ENCODE data around the gene ZC3H12A. TPM values are rescaled to one million over a fixed set of nuclear protein-coding genes. Genes with fewer than 3 reads are reported as not detected.
A peak's percentile ranks its signal among the peaks of the same experiment; 100 is the strongest.

ZC3H12A gene
- total RNA-seq, 1 experiment from 2014 or later, result 9.4 TPM

DNA sequence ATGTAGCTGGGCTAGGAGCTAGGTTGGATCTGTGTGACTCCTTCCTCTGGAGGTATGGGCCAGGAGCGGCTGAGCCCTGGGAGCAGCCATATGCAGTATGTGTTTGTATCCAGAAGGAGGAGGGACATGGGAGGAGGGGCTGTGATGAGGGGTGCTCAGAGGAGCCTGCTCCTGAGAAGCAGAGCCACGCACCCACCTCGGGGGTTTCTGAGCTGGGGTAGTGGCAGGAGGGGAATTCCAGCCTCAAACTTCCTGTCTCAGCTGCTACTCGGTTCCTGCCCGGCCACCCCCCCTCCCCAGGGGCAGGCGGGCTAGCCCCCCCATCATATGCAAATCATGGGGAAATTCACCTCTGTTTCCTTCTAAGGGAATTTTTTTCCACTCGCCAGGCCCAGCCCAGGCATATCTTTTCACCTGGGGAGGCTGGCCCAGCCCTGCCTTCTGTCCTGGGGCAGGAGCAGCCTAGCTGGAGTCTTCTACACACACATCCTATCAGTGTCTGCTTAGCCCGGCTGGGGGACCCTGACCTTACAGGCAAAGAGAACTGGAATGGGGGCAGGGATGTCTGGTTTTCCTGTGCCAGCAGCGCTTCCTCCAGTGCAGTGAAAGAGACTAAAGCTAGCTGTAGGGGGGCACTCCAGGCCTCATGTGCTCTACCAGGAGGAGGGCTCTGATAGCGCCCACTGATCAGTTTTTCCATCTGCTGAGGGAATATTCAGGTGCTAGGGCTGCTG, 3.0 kb downstream of the ZC3H12A start:
- TF ChIP-seq, protein P1, sequence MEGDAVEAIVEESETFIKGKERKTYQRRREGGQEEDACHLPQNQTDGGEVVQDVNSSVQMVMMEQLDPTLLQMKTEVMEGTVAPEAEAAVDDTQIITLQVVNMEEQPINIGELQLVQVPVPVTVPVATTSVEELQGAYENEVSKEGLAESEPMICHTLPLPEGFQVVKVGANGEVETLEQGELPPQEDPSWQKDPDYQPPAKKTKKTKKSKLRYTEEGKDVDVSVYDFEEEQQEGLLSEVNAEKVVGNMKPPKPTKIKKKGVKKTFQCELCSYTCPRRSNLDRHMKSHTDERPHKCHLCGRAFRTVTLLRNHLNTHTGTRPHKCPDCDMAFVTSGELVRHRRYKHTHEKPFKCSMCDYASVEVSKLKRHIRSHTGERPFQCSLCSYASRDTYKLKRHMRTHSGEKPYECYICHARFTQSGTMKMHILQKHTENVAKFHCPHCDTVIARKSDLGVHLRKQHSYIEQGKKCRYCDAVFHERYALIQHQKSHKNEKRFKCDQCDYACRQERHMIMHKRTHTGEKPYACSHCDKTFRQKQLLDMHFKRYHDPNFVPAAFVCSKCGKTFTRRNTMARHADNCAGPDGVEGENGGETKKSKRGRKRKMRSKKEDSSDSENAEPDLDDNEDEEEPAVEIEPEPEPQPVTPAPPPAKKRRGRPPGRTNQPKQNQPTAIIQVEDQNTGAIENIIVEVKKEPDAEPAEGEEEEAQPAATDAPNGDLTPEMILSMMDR (IDR thresholded peaks at IDR 0.05), result no peak
- TF ChIP-seq, protein P2, sequence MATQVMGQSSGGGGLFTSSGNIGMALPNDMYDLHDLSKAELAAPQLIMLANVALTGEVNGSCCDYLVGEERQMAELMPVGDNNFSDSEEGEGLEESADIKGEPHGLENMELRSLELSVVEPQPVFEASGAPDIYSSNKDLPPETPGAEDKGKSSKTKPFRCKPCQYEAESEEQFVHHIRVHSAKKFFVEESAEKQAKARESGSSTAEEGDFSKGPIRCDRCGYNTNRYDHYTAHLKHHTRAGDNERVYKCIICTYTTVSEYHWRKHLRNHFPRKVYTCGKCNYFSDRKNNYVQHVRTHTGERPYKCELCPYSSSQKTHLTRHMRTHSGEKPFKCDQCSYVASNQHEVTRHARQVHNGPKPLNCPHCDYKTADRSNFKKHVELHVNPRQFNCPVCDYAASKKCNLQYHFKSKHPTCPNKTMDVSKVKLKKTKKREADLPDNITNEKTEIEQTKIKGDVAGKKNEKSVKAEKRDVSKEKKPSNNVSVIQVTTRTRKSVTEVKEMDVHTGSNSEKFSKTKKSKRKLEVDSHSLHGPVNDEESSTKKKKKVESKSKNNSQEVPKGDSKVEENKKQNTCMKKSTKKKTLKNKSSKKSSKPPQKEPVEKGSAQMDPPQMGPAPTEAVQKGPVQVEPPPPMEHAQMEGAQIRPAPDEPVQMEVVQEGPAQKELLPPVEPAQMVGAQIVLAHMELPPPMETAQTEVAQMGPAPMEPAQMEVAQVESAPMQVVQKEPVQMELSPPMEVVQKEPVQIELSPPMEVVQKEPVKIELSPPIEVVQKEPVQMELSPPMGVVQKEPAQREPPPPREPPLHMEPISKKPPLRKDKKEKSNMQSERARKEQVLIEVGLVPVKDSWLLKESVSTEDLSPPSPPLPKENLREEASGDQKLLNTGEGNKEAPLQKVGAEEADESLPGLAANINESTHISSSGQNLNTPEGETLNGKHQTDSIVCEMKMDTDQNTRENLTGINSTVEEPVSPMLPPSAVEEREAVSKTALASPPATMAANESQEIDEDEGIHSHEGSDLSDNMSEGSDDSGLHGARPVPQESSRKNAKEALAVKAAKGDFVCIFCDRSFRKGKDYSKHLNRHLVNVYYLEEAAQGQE (IDR thresholded peaks at IDR 0.05; ENCODE audit: insufficient read depth in 1 of 2, low read depth in 2 of 2, low read length in 1 of 2), result no peak
- no peak for TF ChIP-seq SIN3A (IDR thresholded peaks at IDR 0.05; ENCODE audit: borderline replicate concordance, insufficient read depth, low read depth, low read length)
- TF ChIP-seq TCF7L2 (IDR thresholded peaks at IDR 0.05; ENCODE audit: low read depth, low read length), result no peak
- TF ChIP-seq POLR2AphosphoS5 (IDR thresholded peaks at IDR 0.05; ENCODE audit: low read depth, low read length), result no peak
- DNase-seq (ENCODE audit: low read depth, low spot score) (no peak), ATAC-seq (peak; percentile 20; the same call in 1 of the 2 replicates)
- BruUV-seq (replicated peaks), result no TSS peak
- intact Hi-C loops (cut with micrococcal nuclease; ENCODE audit: unreplicated experiment) (no loop called here), in situ Hi-C loops (cut with HindIII; ENCODE audit: low pct_unique_long_range_greater_than_20kb, low sequenced_read_pairs) (no loop called here)
- CTCF ChIA-PET, result interaction anchor here (0.6 to 2.1 kb wide), 3 partner anchors 8 to 59 kb away, joined by 4 to 20 read pairs (median 5); no protein-coding TSS in a partner anchor
- peak overlapping the region; percentile 89 for H3K27ac ChIP-seq (ENCODE audit: low read length)
- peak overlapping the region; percentile 74 to 78 for H3K4me3 ChIP-seq (ENCODE audit: low read depth in 2 of 2, low read length in 2 of 2)
- POLR2A ChIA-PET, result no interaction called here
- no peaks in the 10 kb centered on the region for H3K27me3 ChIP-seq (ENCODE audit: control insufficient read depth, insufficient read depth, low read length)
- H3K36me3 ChIP-seq (ENCODE audit: control insufficient read depth, insufficient read depth, low read length), result peaks cover 7% of the 10 kb centered on the region
- peaks cover 57% of the 10 kb centered on the region for H3K4me1 ChIP-seq (ENCODE audit: control insufficient read depth, insufficient read depth, low read length)
- no peaks in the 10 kb centered on the region for H3K9me3 ChIP-seq (ENCODE audit: control insufficient read depth, insufficient read depth, low read depth, low read length)

DNA sequence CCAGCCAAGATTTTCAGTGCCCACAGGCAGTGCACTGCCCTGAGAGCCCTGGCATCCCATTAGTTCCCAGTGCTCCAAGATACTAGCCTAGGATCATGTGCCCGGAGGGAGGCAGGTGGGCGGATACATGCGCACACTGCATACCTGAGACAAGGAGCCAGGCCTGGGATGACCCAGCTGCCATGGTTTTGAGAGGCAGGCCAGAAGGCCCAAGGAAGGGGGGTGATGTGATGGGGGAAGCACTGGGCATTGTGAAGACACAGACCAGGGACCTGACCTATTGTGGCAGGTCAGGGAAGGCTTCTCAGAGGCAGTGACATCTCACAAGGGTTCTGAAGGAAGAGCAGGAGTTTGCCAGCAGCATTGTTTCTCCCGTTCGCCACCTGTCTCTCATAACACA, 3.6 kb downstream of the ZC3H12A start:
- peak overlapping the region; percentile 74 to 78 for H3K4me3 ChIP-seq (ENCODE audit: low read depth in 2 of 2, low read length in 2 of 2)
- ChIA-PET POLR2A (interaction anchor here (0.6 kb wide), 2 partner anchors 15 to 16 kb away, joined by 5 to 8 read pairs; no protein-coding TSS in a partner anchor), CTCF (interaction anchor here (0.6 to 2.1 kb wide), 2 partner anchors 9 to 58 kb away, joined by 5 to 20 read pairs; no protein-coding TSS in a partner anchor)
- no TSS peak for BruUV-seq (replicated peaks)
- H3K36me3 ChIP-seq (ENCODE audit: control insufficient read depth, insufficient read depth, low read length), result peaks cover 7% of the 10 kb centered on the region
- peaks cover 51% of the 10 kb centered on the region for H3K4me1 ChIP-seq (ENCODE audit: control insufficient read depth, insufficient read depth, low read length)
- no peak for ATAC-seq
- in situ Hi-C loops (cut with HindIII; ENCODE audit: low pct_unique_long_range_greater_than_20kb, low sequenced_read_pairs) (no loop called here), intact Hi-C loops (cut with micrococcal nuclease; ENCODE audit: unreplicated experiment) (no loop called here)
- H3K27me3 ChIP-seq (ENCODE audit: control insufficient read depth, insufficient read depth, low read length), result no peaks in the 10 kb centered on the region
- TF ChIP-seq, protein P1 (IDR thresholded peaks at IDR 0.05), result no peak
- DNase-seq (ENCODE audit: low read depth, low spot score), result no peak
- peak overlapping the region; percentile 89 for H3K27ac ChIP-seq (ENCODE audit: low read length)
- H3K9me3 ChIP-seq (ENCODE audit: control insufficient read depth, insufficient read depth, low read depth, low read length), result no peaks in the 10 kb centered on the region

All from Panc1 (cell line).